ENCODE measurements around the gene RYK.
"Not testable (repeated sequence)": the region's sequence is repeated elsewhere in the genome, so short reads cannot be mapped to it uniquely, and the experiment has no call there.

RYK gene

GRCh38 chr3:134250717-134251220 is at the start of gene RYK:
TSS of gene RYK (minus strand) at chr3:134250859. CDS start at chr3:134250654, 205 bp downstream.
- peak in 13 of 14 donors; percentile 38 to 86 (median 70) for DNase-seq

DNA sequence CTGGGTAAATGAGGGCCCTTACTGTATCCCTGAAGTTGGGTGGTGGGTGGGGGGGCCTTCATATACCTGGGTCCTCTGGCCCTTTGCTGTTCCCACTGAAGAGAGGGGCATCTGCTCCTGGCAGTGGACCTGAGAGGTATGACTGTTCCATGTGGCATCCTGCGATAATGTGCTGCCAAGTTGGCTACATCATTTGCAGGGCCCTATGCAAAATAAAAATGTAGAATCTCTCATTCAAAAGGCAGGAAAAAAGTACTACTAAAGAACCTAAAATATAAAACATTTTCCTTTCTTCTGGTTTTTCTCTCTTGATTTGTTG is 49.2 kb upstream of the RYK start:
- DNase-seq: no peak

GRCh38 chr3:134299185-134299887 is 48.7 kb upstream of the RYK start:
- no peak for DNase-seq

DNA sequence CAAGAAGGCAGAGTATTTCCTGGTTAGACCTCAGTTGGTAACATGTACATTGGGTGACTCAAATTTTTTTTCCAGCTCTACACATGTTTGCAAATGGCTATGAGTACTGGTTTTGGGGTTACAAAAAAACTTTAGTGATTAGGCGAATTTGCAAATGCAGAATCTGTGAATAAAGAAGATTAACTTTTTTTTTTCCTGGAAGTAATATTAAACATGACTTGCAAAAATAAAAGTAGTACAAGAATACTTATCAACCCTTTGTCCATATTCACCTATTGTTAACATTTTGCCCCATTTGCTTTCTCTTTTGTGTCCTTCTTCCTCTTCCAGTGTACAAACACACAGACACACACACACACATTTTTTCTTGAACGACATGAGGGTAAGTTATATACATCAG is 47.6 kb upstream of the RYK start:
- DNase-seq: no peak

DNA sequence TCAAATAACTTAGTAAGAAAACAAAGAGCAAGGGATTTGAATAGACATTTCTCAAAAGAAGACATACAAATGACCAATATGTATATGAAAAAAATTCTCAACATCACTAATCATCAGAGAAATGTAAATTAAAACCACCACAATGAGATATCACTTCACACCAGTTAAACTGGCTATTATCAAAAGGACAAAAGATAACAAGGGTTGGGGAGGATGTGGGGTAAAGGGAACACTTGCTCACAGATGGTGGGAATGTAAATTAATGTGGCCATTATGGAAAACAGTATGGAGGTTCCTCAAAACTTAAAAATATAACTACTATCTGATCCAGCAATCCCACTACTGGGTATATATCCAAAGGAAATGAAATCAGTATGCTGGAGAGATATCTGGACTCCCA is 46.0 kb upstream of the RYK start:
- DNase-seq: no peak

DNA sequence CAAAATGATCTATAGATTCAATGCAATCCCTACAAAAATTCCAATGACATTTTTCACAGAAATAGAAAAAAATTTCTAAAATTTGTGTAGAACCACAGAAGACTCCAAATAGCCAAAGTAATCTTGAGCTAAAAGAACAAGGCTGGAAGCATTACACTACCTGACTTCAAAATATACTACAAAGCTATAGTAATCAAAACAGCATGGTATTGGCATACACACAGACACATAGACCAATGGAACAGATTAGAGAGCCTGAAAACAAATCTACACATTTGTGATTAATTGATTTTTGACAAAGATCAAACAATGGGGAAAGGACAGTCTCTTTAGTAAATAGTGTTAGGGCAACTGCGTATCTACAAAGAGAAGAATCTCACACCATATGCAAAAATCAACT is 45.3 kb upstream of the RYK start:
- no peak for DNase-seq

DNA sequence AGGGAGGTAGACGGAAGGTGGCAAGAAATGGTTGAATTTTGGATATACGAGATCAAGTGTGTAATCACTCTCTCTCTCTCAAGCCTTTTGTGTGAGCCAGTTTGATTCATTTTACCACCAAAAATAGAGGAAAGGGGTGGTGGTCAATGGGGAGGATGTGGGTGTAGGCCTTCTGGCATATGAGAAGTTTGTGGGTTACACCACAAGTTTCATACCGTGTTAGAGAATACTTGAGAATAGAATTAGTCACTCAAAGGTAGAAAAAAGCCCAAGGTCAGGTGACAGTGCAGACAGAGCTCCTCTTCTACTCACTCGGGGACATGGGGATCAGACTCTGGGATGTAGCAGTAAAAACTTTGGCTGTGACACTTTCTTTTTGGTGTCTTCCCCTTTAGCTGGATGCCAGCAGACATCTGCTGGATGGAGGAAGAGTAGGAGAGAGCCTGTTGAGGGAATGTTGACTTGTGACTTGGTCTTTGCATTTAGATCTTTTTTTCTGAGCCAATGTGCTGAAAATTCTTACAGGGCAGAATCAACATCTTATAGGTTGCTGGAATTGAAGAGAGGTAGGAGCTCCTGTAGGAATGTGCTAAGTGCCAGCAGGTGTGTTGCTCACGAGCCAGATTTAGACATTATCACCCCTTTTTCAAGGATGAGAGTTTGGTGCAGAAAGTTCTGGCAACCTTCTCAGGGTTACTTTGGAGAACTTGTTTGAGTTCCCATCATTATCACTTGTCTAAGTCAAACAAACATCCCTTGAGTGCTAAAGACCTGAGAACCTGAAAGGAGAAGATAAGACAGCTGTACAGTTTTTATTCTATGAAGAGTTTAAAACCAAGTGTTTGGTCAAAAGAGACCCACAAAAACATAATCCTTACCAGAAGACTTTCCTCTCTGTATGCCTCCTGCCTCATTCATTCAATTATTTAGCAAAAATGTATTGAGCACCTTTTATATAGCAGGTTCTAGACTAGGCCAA is 43.9 kb upstream of the RYK start:
- no peak for DNase-seq

GRCh38 chr3:134291319-134292254 is 40.9 kb upstream of the RYK start:
- peak in 2 of 14 donors; percentile 25 to 30 for DNase-seq

GRCh38 chr3:134287512-134287911 is 36.9 kb upstream of the RYK start:
- DNase-seq: no peak

DNA sequence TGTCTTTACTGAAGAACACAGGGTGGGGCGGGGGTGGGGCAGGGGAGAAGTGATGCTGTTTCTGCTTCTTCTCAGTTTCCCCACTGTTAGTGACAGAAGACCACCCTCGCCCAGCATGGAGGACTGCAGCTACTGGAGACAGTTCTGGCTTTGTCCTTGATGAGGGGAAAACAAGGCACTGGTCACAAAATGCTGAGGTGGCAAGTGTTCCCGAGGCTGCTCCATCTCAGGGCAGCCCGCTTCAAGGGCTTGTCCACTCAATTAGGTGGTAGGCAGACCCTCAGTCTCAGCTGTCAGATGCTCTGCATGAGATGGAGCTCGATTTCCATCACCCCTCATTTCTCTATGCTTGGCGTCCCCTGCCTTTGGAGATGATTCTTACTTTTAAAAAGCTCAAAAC is 33.8 kb upstream of the RYK start:
- no peak for DNase-seq

- no peak for DNase-seq
Measured at GRCh38 chr3:134282659-134283047, 32.0 kb upstream of the RYK start.

DNA sequence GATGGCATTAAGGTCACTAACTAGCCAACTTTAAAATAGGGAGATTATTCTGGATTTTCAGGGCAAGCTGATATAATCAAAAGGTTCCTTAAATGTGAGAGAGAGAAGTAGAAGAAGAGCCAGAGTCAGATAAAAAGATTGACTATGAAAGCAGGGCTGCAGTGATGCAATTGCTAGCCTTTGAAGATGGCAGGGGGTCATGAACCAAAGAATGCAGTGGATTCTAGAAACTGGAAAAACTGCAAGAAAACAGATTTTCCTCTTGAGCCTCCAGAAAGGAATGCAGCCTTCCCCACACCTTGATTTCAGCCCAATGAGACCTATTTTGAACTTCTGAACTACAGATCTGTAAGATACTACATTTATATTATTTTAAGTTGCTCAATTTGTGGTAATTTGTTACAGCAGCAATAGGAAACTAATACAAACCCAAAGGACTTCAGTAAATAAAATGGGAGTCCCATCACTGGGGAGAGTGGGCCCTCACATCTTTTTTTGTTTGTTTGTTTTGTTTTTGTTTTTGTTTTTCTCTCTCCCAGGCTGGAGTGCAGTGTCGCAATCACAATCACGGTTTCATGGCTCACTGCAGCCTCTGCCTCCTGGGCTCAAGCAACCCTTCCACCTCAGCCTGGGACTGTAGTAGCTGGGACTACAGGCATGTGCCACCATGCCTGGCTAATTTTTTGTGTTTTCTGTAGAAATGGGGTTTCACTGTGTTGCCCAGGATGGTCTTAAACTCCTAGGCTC is 31.4 kb upstream of the RYK start:
- DNase-seq: no peak

DNA sequence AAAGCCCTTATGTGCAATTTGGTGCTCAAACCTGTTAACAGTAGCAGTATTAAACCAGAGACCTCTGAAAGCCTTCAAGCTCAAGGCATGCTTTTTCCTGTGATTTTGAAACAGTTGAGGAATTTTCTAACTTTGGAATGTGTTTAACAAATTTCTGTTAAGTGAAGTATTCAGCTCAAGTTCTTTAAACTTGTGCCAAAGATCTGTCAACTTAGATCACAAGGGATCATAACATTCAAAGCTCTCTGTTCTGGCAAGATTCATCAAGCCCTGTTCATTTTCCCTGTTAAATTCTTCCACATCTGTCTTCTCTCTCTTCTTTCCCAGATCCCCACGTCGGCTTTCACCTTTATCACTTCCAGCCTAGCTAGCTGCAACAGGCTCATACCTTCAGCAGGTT is 28.8 kb upstream of the RYK start:
- no peak for DNase-seq

DNA sequence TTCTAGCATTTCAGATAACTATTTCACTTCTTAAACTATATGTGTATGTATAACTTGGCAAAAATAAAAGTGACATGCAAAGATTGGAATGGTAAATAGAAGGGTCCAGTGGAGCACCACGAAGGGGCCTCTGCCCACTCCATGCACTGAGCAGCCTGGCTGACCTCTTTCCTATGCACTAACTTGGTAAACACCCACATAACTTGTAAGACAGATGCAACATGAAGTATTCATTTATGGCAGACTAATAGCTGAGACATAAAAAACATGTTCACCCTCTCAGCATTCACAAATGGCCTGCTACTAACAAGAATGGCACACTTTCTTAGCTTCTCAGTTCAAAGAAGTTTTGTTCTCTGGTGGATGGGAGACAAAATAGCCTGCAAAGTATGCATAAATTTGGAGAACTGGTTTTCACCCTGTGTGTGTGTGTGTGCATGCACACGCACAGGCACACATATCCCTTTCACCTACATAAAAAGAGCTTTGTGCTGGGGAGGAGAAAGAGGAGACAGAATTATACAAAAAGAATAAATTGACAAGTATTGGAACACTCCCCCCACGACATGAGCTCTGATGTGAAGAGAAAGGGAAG is 26.5 kb upstream of the RYK start:
- no peak for DNase-seq

DNA sequence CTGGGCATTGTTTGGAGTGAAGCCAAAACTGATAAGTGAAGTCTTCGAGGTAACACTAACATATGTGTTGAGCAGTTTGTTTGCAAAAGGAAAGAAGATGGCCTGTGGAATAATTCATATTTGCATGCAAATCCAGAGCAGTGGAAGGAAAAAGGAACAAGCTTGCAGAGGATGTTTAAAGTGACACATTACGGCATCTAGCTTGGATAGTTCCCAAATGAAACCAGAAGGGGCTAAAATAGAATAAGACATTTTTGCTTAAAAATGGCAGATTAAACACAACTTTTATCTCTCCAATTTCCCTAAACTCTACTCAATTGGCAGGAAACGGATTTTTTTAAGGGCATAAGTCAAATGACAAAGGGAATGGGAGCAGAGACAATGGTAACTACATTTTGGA is 25.4 kb upstream of the RYK start:
- DNase-seq: no peak

GRCh38 chr3:134275110-134275509 is 24.5 kb upstream of the RYK start:
- DNase-seq: not testable (repeated sequence)

DNA sequence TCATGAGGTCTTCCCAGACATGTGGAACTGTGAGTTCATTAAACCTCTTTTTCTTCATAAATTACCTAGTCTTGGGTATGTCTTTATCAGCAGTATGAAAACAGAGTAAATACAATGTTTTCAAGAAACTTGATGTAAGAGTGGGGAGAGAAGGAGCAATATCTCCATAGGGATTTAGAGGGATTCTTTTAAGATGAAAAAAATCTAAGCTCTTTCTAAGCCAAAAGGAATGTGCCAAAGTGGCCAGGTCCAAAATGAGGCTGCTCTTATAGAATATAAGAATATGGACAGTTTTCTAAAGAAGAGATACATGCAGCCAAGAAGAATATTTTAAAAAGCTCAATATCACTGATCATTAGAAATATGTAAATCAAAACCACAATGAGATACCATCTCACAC is 23.9 kb upstream of the RYK start:
- no peak for DNase-seq

DNA sequence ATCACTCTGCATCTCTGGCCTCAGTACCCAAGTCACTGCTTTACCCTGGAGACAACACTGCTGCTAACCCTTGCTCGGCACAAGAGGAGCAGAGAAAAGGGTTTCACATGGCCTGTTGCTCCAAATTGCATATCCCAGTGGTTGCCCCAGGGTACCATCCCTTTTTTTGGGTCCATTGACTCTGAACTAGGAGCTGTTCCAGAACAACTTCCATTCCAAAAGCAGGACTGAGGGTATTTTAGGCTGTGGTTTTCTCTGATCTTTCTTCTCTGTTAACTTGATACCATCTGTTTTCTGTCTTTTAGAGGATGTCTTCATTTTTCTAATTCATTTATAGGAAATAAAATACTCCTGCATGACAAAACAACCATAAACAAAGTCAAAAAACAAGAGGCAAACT is 17.3 kb upstream of the RYK start:
- DNase-seq: no peak

DNA sequence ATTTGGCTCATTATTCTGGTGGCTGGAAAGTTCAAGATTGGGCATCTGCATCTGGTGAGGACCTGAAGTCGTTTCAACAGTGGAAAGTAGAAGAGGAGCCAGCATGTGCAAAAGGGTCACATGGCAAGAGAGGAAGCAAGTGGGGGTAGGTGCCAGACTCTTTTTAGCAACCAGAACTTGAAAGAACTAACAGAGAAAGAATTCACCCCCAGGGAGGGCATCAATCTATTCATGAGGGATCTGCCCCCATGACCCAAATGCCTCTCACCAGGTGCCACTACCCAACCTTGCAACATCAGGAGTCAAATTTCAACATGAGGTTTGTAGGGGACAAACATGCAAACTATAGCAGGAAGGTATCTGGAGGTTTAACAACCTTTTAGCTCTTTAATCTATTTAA is 10.3 kb upstream of the RYK start:
- DNase-seq: no peak

DNA sequence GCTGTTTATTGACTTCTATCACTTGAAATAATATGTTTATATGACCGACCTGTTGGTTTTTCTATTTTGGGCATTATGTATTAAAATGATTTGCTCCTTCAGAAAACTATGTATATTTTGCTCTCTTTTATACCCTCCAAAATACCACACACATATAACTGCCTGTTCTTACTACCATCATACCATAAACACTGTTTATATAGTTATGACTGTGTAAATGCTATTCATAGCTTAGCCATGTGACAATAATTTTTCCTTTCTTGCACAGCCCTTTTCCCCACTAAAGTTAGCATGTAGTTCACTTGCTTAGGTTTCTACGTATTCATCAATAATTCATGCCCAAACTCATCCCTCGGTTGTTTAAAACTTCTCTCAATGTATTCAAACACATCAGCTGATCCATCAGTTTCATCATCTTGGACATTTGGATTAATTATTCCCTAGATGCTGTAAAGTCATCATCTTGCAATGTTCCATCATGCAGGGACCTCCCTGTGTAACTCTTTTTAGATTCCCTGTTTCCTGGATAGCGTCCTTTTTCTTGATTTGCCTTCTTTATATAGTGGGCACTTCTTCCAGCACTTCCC is 8.2 kb upstream of the RYK start:
- no peak for DNase-seq

DNA sequence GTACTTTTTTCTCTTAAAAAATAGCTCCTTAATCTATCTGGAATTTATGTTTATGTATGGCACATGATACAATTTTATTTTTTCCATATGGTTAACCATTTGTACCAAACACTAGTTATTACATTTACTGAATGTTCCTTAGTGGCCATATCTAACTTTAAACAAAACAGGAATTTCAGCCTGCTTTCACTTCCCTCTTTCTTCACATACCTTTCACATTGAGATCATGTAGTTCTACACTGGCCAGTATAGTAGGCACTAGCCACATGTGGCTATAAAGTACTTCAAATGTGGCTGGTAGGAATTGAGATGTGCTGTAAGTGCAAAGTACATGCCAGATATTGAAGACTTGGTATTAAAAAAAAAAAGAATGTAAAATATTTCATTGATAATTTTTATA is 4.7 kb upstream of the RYK start:
- no peak for DNase-seq

All from C1 segment of cervical spinal cord (tissue), 14 donors.